ENCODE data around the gene CTU1. TPM values are rescaled to one million over a fixed set of nuclear protein-coding genes. Genes with fewer than 3 reads are reported as not detected.

CTU1 gene
- polyA plus RNA-seq, 12 donors: 1.1 to 5.1 (median 2.2) TPM; not detected in 1

DNA sequence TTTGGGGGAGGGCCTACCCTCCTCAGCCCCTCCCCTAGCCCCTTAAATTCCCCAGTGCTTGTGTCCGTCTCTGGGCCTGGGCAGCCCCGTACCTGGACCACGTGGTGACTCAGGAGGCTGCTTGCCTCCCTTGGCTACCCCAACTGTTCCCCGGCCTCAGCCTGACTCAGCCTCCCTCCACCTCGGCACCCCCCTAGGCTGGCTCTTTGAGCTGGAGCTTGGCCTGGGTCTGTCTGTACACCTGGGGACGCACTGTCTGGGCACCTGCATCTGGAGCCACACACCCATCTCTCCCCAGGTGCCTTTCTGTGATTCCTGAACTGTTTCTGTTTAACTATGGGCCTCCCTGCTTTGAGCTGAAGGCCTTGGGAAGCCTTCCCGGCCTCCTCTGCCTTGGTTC is 23.7 kb downstream of the CTU1 start:
- DNase-seq: no peak

DNA sequence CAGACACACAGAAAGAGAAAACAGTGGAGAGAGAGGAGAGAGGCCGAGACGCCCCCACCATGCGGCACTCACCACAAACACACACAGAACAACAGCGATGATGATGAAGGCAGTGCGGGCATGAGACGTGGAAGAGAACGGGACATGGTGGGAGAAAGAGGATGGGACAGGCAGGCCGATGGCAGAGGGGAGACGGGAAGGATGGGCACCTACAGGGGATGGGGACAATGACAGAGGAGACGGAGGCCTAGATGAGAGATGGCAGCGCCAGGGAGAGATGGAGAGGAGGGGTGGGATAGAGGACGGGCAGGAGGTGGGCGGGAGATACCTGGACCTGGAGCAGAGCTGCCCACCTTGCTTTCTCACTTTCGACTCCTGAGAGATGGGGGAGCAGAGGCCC is 24.4 kb downstream of the CTU1 start:
- no peak for DNase-seq

DNA sequence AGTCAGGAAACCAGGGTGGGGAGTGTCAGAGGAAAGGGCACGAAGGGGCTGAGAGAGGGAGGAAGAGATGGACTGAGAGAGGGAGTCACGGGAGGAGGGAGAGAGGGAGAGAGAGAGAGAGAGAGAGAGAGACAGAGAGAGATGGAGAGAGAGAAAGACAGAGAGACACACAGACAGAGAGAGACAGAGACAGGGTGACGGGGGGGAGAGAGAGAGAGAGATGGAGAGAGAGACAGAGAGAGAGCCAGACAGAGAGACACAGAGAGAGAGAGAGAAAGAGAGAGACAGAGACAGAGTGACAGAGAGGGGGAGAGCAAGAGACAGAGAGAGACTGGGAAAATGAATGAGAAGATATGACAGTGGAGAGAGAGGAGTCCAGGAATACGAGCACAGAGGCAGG is 25.0 kb downstream of the CTU1 start:
- DNase-seq: no peak

DNA sequence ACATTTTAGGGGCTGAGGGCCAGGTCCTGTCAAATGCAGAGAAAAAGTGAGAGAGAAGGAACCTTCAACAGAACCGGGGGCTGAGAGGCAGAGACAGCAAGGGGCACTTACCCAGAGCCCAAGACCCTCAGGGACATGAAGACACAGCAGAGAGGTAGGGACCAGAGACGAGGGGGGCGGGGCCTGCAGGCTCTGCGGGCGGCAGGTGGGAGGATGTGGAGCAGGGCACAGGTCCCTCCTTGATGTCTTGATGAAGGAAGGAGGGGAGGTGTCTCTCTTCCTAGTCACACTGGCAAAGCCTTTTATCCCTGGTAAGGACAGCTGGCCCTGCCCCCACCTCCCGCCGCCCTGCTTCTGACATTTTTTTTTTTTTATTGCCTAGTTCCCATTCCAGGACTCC is 25.6 kb downstream of the CTU1 start, which contains the start of gene KLK14:
TSS of gene KLK14 (minus strand) at position 277 of the 400 bp plus-strand sequence. CDS start at position 4, 273 bp downstream.
- no peak for DNase-seq

DNA sequence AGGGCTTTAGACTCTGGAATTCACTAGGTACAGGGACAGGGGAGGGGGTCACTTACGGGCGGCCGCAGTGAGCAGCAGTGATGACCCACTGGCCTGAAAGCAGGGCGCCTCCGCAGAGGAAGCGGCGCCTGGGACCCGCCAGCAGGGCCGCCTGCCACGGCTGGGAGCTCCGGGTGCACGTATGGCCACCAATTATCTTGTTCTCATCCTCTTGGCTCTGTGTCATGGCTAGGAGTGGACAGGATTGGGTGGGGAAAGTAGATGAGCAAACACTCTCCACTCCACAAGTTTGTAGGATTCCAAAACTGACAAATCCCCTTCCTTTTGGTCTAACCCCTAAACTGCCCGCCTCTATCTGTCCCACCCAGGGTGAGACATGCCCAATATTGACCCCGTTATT is 26.7 kb downstream of the CTU1 start:
- no peak for DNase-seq

DNA sequence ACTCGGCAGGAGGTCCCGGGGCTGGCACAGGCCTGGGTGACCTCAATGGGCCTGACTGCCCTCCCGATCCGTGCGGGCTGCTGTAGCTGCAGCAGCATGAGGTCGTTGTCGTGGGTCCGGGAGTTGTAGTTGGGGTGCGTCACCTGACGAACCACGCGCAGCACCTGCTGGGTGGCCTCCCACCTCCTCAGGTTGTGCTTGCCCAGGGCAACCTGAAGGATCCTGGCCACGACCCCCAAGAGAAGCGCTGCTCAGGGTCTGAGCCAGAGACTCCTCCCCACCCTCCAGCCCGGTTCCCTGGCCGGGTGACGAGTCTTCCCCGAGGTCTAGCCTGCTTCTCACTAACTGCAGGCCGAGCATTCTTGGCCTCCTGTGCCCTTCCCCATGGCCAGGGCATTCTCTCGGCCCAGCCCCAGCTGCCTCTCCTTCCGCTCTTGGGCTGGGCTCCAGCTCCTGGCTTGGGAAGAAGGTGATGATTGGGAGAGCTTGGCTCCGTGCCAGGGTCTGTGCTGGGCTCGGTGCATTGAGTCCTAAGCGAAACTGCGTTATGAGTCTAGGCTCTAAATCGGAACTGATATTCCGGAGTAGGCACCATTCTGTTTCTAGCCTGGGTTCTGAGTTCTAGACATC is 28.6 kb downstream of the CTU1 start:
- DNase-seq: no peak

DNA sequence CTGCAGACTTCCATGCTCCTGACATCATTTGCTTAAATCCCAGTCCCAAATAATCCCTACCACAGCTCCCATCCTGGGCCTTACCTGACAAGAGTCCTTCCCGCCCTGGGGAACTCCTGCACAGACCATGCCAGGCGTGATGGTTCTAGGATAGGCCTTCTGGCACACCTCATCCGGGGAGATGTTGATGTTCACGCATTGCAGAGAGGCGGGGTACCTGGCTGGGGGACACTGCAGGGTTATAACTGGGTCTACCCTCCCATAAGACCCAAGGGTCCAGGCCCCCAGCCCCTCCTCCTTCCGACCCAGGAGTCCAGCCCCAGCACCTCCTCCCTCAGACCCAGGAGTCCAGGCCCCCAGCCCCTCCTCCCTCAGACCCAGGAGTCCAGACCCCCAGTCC is 29.5 kb downstream of the CTU1 start:
- DNase-seq: no peak

DNA sequence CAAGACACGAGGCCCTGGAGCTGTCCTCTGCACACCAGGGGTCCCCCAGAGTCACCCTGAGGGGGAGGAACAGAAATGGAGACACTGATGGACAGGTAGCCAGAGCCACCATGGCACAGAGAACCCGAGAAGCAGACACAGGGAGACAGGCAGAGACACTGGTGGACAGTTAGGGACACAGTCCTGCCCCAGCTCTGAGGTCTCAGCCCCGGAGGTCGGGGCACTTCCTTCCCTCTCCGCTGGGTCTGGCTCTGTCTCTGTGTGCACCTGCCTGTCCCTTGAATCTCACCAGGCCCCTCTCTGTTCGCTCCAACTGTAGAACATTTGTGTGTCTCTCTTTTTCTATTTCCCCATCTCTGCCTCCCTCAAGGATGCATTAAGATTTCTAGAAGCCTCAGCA is 30.1 kb downstream of the CTU1 start:
- no peak for DNase-seq

DNA sequence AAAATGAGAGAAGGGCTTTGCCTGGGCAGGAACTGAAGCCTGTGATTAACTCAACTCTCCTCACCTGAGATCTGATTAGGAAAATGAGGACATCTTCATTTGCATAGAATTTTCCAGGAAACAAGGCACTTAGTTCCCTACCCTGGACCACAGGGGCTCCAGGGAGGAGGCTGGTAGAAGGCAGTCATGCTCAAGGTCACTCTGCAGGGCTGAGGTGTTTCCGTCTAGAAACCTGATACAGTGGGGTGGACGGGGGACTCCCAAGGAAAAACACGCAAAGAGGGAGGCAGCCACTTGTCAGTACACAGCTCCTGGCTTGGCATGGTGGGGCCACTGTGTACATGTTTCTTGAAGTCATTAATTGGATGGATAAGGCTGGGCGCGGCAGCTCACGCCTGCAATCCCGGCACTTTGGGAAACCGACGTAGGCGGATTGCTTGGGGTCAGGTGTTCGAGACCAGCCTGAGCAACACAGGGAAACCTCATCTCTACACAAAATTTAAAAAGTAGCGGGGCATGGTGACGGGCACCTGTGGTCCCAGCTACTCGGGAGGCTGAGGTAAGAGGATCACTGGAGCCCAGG is 31.5 kb downstream of the CTU1 start:
- no peak for DNase-seq

DNA sequence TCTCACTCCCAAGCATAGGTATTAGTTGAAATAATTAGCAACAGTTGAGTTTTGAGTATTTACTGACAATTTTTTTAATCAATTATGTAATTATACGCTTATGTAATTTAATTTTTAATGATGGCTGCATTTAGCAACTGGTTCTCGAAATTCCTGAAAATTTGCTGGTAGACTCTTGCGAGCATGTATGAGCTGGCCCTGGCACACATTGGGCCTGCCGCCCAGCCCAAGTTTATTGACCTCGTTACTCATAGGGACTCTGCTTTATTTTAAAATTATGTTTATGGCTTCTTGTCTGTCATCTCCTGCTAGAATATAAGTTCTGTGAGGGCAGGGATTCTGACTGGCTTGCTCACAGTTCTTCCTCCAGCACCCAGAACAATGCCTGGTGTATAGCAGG is 32.2 kb downstream of the CTU1 start:
- no peak for DNase-seq

DNA sequence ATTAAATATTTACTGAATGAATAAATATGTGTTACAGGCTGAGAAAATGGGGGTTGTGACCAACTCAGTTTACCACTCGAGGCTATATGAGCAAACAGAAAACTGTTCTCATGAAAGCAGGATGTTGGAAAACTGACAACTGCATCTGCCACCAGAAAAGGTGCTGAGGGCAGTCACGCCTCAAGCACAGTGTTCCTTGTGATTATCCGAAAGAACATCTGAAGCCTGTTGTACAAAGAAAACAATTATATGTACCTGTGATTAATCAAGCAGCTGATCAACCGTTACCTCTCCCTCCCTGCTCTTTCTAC is 37.2 kb downstream of the CTU1 start:
- no peak for DNase-seq

DNA sequence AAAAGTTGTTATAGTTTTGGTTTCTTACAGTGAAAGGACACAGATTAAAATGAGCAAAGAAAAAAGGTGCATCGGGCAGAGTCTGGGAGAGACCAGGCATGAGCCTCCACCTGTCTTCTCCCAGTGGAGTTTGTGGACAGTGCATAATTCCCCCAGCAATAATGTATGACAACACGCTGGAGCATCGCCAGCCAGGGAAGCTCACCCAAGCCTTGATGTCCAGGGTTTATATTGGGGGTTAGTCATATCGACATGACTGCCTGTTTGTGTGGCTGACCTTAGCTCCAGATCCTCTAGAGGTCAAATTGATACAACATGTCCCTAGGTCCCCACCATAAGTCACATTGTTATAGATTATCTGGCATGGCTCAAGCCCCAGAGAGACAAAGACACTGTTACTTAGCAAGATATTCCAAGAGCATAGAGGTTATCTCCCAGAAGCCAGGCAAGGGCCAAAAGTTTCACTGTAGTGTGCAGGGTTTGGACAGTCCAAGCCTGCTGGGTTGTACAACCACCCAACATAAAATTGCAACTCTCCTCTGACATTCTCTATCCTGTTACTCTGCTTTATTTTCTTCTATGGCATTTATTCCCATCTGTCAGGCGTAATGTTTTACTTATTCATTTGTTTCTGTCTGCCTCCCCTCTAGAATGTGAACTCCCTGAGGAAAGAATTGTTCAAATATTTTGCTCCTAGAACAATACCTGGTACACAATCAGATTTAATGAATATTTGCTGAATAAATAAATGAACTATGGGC is 37.7 kb downstream of the CTU1 start:
- no peak for DNase-seq

DNA sequence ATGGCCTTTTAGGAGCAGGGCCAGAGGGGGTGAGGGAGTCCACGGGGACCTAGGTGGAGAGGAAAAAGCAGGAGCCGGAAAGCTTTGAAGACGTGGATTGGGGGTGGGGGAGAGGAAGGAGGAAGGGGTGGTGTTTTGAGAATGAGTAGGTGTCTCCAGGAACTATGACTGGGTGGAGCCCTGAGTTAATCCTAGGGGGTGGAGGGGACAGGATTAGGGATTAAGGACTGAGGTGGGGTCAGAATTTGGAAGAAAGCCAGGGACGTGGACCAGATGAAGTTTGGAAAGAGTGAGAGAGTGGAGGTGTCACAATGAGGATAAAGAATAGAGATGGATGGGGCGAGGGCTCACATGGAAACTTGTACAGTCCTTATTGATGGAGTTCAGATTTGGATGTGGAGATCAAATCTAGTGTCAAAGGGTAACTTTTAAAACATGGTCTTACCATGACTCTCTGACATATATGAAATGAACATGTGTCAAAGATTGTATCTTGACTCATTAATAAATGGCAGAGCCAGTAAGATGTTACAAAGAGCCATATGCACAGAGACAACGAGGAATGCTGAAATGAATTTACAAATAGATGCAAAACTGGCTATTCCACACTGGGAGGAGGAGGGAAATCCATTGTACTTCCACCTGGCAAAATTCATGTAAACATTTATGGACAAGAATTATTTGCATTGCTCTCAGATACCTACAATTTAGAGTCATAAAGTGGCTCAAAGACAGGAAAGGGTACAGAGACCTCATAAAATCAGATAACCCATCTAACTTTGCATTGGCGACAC is 41.6 kb downstream of the CTU1 start:
- no peak for DNase-seq

DNA sequence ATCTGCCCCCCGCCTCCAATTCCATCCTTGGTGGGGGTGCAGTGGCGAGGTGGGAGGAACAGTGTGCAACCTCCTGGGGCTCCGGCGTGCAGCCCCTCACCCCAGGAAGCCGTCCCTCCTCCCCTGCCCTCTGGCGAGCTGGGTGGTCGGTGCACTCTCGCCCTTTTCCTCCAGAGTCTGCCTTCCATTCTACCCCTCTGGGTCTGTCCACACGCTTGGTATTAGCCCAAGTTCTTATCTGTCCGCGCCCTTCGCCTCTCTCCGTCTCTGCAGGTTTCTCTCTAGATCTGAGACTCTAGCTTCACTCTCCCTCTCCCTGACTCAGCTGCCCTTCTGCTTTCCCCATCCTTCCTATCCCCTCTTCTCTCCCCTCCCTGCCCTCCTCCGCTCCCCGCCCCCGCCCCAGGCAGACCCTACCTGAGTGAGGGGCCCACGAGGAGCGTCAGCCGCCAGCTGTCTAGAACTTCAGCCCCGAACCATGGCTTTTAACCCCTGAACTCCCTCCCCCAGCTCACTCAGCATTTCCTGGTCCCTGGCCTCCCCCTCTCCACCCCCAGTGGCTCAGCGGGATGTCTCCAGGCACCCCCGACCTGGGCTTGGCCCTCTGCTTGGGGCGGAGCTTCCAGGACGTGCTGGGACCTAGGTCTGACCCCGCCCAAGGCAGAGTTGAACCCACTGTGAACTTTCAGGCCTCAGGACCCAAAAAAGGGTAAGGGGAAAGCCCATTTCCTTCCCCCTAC is 42.8 kb downstream of the CTU1 start:
- DNase-seq: no peak

DNA sequence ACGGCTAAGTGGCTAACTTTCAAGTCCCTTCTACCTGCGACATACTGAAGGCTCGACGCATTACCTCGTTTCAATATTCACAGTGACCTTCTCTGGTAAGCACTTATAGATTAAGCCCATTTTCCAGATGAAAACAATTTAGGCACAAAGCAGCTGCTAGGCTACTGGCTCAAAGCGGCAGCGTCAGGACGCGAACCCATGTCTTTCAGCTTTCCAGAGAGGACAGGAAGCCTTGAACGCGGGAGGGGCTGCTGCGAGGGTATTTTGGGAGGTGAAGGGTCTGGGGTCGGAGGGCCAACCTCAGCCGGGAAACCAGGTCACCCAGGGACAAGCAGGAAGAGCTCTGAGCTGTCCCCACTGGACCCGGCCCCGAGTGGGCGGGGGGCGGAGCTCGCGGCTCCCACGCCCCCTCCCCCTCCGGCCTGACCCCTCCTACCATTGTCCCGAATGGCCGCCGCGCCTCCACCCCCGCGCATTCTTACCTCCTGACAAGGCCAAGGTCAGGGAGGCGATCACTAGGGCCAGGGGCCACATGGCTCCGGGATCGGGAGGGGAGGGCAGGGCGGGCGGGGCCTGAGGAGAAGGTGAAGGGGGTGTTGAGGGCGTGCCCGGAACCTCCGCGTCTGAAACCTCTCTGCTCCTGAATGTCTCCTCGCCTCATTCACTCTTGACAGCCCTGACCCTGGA is 43.5 kb downstream of the CTU1 start, which contains the start of gene KLK13:
TSS of gene KLK13 (minus strand) at position 559 of the 687 bp plus-strand sequence. CDS start at position 534, 25 bp downstream.
- DNase-seq: no peak

DNA sequence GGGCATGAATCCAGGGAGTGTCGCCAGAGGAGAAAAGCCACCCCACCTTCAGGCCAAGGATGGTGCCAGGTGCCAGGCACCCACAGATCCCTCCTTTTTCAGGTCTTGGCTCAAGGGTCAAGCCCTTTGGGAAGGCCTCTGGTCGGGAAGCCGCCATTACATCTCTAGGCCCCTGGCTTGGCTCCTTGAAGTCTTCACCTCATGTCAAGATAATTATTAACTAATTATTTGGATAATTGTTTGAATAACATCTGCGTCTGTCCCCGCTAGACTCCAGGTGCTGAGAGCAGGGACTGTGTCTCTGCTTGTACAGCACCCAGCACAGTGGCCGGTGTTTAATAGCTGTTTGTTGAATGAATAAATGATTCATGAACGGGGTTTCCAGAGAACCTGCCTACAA is 44.5 kb downstream of the CTU1 start:
- DNase-seq: no peak

DNA sequence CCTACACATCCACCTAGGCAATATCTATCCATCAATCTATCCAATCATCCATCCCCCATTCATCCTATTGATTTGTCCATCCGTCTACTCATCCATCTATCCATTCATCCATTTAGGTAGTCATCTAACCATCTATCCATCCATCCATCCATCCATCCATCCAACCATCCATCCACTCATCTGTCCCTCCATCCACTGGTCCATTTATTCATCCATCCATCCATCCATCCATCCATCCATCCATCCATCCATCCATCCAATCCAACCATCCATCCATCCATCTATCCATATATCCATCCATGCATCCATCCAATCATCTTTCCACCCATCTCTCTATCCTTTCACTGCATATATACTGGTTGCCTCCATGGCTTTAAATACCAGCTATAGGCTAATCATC is 47.2 kb downstream of the CTU1 start:
- DNase-seq: no peak

DNA sequence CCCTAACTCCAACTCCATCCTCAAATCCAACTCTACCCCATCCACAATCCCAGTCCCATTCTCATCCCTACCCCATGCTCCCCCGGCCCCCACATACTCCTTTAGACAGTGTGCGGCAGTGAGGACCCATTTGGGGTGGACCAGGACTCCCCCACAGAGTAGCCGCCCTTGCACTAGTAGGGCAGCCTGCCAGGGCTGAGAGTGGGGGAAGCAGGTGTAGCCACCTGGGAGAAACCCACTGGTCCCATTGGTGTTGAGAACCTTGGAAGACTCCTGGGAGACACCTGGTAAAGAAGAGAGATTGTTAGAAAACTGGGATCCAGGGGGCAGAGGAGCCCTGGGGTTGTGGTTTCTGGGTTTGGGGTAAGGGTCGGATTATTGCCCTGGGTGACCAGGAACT is 47.9 kb downstream of the CTU1 start:
- DNase-seq: no peak

DNA sequence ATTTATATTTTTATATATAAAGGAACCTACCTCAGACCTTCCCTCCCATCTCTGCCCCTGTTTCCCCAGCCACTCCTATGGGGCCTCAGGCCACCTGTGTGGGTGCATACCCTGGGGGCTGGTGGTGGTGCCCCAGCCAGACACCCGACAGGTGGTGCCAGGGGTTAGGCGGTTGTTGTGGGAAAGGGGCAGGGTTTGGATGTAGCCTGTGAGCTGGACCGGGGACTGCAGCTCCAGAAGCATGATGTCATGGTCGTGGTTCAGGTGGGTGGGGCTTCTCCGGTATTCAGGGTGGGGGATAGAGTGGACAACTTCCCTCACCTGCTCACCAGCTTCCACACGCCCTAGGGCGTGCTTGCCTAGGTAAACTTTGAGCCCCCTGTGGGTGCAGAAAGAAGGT is 48.5 kb downstream of the CTU1 start:
- no peak for DNase-seq

DNA sequence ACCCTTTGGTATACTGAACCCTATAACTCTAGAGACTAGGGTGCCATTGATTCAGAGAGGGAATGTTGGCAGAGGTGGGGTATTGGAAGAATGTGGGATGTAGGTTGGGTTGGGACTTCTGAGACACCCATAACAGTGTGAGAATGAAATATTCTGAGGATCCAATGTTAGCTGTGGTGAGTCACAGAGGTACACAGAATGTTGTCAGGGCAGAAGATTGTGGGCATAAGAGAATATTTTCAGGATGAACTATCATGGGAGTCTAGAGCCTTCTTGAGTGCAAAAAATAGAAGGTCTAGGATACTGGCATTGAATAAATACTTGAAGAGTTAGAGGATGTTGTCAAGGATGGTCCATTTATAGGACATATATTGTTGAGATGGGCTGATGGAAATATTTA is 52.3 kb downstream of the CTU1 start:
- no peak for DNase-seq

Data from muscle of arm (tissue), 12 donors.